G401.6 (cell line): ENCODE results near the gene PCGF2.

ENCODE experiments used
- FAIRE-seq: peaks from 2 replicates; lab custom pipeline; 2012; peaks lifted over from hg19 to GRCh38; lab: Jason Lieb, UNC

Gene PCGF2

GRCh38 chr17:38751144-38751807 lies 3.1 kb upstream of the PCGF2 start:
- no peak for FAIRE-seq

GRCh38 chr17:38750312-38751121 lies 2.4 kb upstream of the PCGF2 start:
- no peak for FAIRE-seq

GRCh38 chr17:38750044-38750311 lies 1.8 kb upstream of the PCGF2 start:
- FAIRE-seq, result no peak

GRCh38 chr17:38749223-38750043 lies 1.3 kb upstream of the PCGF2 start:
- no peak for FAIRE-seq

GRCh38 chr17:38748892-38749222 lies 721 bp upstream of the PCGF2 start:
- no peak for FAIRE-seq

GRCh38 chr17:38747463-38748148 lies 530 bp downstream of the PCGF2 start:
- FAIRE-seq, result no peak

DNA sequence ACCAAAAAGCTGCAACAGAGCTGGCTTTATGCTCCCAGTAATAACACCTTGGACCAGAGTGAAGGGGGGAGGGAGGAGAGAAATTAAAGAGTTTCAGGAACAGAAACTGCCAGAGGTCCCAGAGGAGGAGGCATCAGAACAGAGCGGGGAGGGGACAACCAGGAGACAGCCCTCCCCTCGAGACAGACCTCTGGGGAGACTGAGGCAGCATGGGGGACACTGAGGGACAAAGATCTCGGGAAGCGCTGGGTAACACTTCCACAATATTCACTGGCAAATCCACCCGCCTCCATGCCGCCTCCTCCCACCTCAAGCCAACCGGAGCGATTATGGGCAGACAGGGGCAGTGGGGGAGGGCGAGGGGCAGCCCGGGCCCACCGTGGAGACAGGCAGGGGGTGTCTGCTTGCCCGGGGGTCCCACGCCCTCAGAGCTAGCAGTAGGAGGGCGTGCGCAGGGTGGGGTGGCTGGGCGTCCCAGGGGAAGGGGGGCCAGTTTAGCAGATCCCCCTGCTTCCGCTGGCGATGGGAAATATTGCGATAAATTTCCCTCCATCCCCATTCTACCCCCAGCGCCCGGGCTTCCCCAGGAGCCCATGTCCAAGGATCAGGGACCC lies 1.2 kb downstream of the PCGF2 start:
- no peak for FAIRE-seq

DNA sequence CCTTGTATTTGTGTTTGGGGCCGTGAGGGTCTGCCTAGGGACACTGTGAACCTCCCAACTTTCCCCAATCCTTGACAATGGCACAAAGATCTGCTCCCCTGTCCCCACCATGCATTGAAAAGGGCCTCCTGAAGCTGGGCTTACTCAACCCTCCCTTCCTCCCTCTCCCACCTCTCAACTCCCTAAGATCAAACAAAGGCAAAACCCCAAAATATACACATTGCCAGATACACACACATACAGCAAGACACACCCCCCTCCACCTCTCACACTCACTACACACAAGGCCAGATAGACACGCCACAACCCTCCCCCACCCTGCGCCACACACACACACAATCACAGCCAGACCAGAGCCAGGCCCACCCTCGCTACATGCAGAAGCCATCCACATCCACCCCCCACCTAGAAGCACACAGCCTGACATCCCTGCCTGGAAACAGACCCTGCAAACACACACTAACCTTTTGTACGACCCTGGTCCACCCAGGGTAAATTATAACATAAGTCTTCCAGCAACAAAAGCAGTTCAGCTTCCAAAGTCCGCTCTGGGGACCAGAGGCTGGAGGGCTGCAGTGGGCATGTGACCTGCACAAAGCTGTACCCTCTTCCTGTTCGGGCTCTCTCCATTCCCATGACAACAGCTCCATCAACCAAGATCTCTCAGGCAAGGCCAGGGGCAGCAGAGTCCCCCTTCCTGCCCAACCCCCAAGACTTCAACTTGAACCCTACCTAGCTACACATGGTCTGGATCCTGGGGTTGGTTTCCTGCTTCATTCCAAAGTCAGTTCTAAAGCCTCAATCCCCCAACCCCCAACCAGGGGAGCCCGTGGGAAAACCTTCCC lies 1.9 kb downstream of the PCGF2 start:
- no peak for FAIRE-seq

GRCh38 chr17:38745545-38745944 lies 2.6 kb downstream of the PCGF2 start:
- no peak for FAIRE-seq

- FAIRE-seq, result no peak
These were observed 4.5 kb downstream of the PCGF2 start for GRCh38 chr17:38743556-38744171.

- FAIRE-seq, result no peak
These were observed 5.5 kb downstream of the PCGF2 start for GRCh38 chr17:38742411-38743308.

DNA sequence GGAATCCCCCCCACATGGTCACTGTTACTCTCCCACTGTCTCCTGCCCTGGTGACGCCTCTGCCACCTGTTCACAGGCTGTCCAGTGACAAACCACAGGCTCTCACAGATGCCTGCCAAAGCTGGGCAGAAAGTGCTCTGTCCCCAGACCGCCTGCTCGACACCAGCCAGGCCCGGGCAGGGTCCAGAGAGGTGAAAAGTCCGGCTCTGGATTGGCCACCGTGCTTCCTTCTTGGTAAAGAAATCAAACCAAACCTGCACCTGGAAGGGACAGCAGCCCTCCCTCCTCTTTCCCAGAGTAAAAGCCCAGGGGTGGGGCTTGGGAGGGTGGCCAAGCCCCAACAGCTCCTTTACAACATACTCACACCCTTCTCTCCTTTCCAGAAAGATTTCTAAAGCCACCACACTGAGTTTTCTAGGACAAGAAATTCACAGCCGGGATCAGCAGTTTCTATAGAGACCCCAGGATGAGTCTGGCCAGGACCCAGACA lies 6.2 kb downstream of the PCGF2 start:
- no peak for FAIRE-seq

GRCh38 chr17:38741461-38741860 lies 6.7 kb downstream of the PCGF2 start:
- FAIRE-seq, result no peak

DNA sequence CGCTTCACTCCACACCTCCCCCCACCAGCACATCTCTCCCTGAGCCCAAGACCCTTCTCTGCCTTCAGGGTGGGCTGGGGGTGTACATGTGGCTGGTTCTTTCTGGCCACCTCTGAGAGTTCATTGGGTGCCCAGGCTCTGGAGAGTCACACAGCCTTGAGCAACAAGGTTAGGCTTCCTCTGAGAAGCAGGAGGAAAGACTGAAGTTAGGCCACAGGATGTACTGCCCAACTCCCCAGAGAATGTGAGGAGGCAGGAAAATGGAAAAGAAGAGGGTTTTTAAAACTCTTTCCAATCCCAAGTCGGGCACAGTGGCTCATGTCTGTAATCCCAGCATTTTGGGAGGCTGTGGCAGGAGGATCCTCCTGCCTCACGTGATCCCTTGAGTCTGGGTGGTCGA lies 7.3 kb downstream of the PCGF2 start:
- FAIRE-seq, result no peak

DNA sequence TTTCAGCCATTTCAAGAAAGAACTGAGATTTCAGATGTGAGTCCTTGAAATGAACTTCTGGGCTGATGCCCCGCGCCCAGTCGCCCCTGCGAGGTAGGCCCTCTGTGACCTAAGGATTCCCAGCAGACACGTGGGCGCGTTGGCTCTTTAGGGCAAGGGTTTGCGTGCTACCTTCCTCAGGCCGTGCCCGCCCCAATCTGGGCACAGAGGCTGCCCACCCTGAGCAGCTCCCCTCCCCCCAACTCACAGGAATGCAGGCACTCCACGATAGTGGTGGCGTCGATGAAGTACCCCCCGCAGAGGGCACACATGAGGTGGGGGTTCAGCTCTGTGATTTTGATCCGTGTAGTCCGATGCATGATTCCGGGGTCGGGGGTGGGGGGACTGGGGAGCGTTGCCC lies 8.1 kb downstream of the PCGF2 start:
- FAIRE-seq, result no peak

- no peak for FAIRE-seq
These were observed 8.8 kb downstream of the PCGF2 start for GRCh38 chr17:38739305-38739704.

DNA sequence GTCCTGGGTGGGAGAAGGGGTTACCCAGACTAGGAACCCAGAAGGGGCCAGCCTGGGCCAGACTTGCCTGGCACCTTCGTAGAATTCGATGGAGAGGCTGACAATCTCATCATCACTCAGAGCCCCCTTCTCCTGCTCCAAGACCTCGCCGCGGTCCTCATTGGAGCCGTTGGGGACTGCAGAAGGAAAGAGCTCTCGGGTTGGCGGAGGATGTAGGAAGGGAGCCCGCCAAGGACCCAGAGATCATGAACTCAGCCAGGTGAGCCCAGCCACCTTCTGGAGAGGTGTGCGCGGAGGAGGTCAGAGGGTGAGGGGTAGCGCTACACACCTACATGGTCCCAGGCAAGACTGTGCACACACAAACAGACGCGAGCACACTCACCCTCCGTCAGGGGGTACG lies 9.4 kb downstream of the PCGF2 start:
- FAIRE-seq, result no peak

DNA sequence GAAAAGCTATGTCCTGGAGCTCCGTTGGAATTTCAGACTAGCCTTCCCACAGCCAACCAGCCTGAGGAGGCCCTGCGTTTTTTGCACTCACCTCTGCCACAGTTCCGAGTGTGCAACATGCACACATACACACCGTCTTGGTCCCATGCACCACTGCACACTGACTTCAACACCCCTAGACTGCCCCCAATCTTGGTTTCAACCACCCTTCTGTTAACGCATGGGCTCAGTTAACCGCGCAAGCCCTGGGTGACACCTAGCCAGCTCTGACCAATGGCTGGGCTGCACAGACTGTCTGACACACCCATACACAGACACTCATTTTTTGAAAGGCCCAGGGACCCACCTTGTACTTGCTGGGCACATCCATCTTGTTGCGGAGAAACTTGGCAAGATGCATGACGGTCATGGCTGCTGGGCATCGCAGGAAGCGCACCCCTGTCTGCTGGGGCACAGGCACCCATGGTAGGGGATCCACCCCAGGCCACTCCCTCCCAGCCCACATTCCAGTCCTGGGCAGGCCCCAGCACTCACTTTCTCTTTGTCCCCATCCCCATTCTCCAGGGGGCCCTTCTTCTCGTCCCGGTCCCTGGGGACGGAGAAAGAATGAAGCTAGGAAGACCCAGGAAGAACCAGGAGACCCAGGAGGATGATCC lies 10.0 kb downstream of the PCGF2 start:
- no peak for FAIRE-seq
